Astrocyte (in vitro differentiated cells and primary cell): Measurements from ENCODE around the gene UAP1L1. TPM values are rescaled to one million over a fixed set of nuclear protein-coding genes. Genes with fewer than 3 reads are reported as not detected.

ENCODE experiments used
- DNase-seq: peaks from one replicate; pipeline ENCODE4 v3.0.0-alpha.2; 2010; ENCODE audit warnings: low read depth
- FAIRE-seq: peaks from 2 replicates; lab custom pipeline; 2011; peaks lifted over from hg19 to GRCh38; lab: Jason Lieb, UNC
- H2AFZ ChIP-seq: 2 replicates; pipeline ENCODE4 v1.6.0; 2012; ENCODE audit warnings: low read depth, low read length, inconsistent platforms
- H3K27ac ChIP-seq: 2 replicates; pipeline ENCODE4 v1.5.1; 2011; ENCODE audit warnings: low read depth, low read length, inconsistent platforms
- H3K27me3 ChIP-seq: 2 replicates; pipeline ENCODE4 v1.6.0; 2011; ENCODE audit warnings: low read length, inconsistent platforms; ENCODE audit not compliant: insufficient read depth
- H3K36me3 ChIP-seq: 2 replicates; pipeline ENCODE4 v1.5.1; 2011; ENCODE audit warnings: low read length, inconsistent platforms; ENCODE audit not compliant: insufficient read depth
- H3K4me1 ChIP-seq: 2 replicates; pipeline ENCODE4 v1.5.1; 2011; ENCODE audit warnings: low read length, inconsistent platforms; ENCODE audit not compliant: insufficient read depth
- H3K4me2 ChIP-seq: 2 replicates; pipeline ENCODE4 v1.6.0; 2012; ENCODE audit warnings: low read length, inconsistent platforms
- H3K4me3 ChIP-seq: 2 replicates; pipeline ENCODE4 v1.5.1; 2011; ENCODE audit warnings: low read depth, mild to moderate bottlenecking, low read length, inconsistent platforms; ENCODE audit not compliant: insufficient read depth
- H3K79me2 ChIP-seq: 2 replicates; pipeline ENCODE4 v1.6.0; 2012; ENCODE audit warnings: mild to moderate bottlenecking, low read length, inconsistent platforms; ENCODE audit not compliant: insufficient read depth
- H3K9ac ChIP-seq: 2 replicates; pipeline ENCODE4 v1.6.0; 2012; ENCODE audit warnings: mild to moderate bottlenecking, low read length, inconsistent platforms
- H3K9me3 ChIP-seq: 2 replicates; pipeline ENCODE4 v1.5.1; 2012; ENCODE audit warnings: low read depth, mild to moderate bottlenecking, low read length, inconsistent platforms; ENCODE audit not compliant: insufficient read depth
- H4K20me1 ChIP-seq: 2 replicates; pipeline ENCODE4 v1.6.0; 2012; ENCODE audit warnings: low read length, inconsistent platforms; ENCODE audit not compliant: insufficient read depth
- H3K27ac Mint-ChIP-seq: one replicate; pipeline ENCODE4 v1.8.0; 2021; ENCODE audit warnings: mild to moderate bottlenecking, mixed read lengths; ENCODE audit not compliant: unreplicated experiment
- H3K27me3 Mint-ChIP-seq: one replicate; pipeline ENCODE4 v1.8.0; 2021; ENCODE audit warnings: low read depth, mixed read lengths; ENCODE audit not compliant: unreplicated experiment
- H3K36me3 Mint-ChIP-seq: one replicate; pipeline ENCODE4 v1.8.0; 2021; ENCODE audit warnings: low read depth, mixed read lengths; ENCODE audit not compliant: unreplicated experiment
- H3K4me1 Mint-ChIP-seq: one replicate; pipeline ENCODE4 v1.8.0; 2021; ENCODE audit warnings: low read depth, mixed read lengths; ENCODE audit not compliant: unreplicated experiment
- H3K4me3 Mint-ChIP-seq: one replicate; pipeline ENCODE4 v1.8.0; 2021; ENCODE audit warnings: mild to moderate bottlenecking, moderate library complexity, mixed read lengths; ENCODE audit not compliant: unreplicated experiment
- H3K9me3 Mint-ChIP-seq: one replicate; pipeline ENCODE4 v1.8.0; 2021; ENCODE audit warnings: mild to moderate bottlenecking, mixed read lengths; ENCODE audit not compliant: unreplicated experiment
- CTCF ChIP-seq: IDR thresholded peaks from 2 replicates; pipeline ENCODE4 v1.5.1; 2011; ENCODE audit warnings: low read depth, mild to moderate bottlenecking, inconsistent platforms, low read length, moderate library complexity; ENCODE audit not compliant: insufficient read depth
- EZH2 ChIP-seq: IDR thresholded peaks from 2 replicates; pipeline ENCODE4 v1.6.1; 2012; ENCODE audit warnings: mild to moderate bottlenecking, low read length, inconsistent platforms; ENCODE audit not compliant: insufficient read depth
- total RNA-seq: library from RNA; stranded (reverse); gene quantifications from 2 replicates; pipeline ENCODE4 v1.2.1, GENCODE V29; 2021

Gene UAP1L1
- total RNA-seq, 1 donor from 2014 or later, result 4.0 TPM

- FAIRE-seq (no peak), DNase-seq (no peak)
- Histone ChIP-seq H3K9me3 (no peaks in the 10 kb centered on the region), H3K4me3 (peak overlapping the region; percentile 50), H3K4me2 (peak overlapping the region; percentile 90), H3K27ac (no peak overlapping the region), H3K4me1 (peaks cover 15% of the 10 kb centered on the region), H3K27me3 (no peaks in the 10 kb centered on the region), H3K79me2 (no peaks in the 10 kb centered on the region), H3K9ac (no peak overlapping the region), H2AFZ (no peak overlapping the region), H3K36me3 (no peaks in the 10 kb centered on the region), H4K20me1 (peaks cover 25% of the 10 kb centered on the region)
- H3K27me3 Mint-ChIP-seq, result peaks cover 6% of the 10 kb centered on the region
- no peaks in the 10 kb centered on the region for H3K4me1 Mint-ChIP-seq
- no peaks in the 10 kb centered on the region for H3K36me3 Mint-ChIP-seq
- peak overlapping the region; percentile 73 for H3K4me3 Mint-ChIP-seq
- H3K27ac Mint-ChIP-seq, result no peak overlapping the region
- TF ChIP-seq CTCF (peak; percentile 65), EZH2 (no peak)
- no peaks in the 10 kb centered on the region for H3K9me3 Mint-ChIP-seq
These were observed 48.0 kb upstream of the UAP1L1 start for GRCh38 chr9:137029058-137029936.

GRCh38 chr9:137030006-137030405, 47.3 kb upstream of the UAP1L1 start:
- H3K36me3 ChIP-seq, result no peaks in the 10 kb centered on the region
- Mint-ChIP-seq H3K27ac (no peak overlapping the region), H3K4me1 (no peaks in the 10 kb centered on the region), H3K27me3 (peaks cover 6% of the 10 kb centered on the region), H3K36me3 (no peaks in the 10 kb centered on the region), H3K4me3 (no peak overlapping the region), H3K9me3 (no peaks in the 10 kb centered on the region)
- TF ChIP-seq CTCF (no peak), EZH2 (no peak)
- no peak overlapping the region for H2AFZ ChIP-seq
- H3K27ac ChIP-seq, result no peak overlapping the region
- peaks cover 15% of the 10 kb centered on the region for H3K4me1 ChIP-seq
- peaks cover 25% of the 10 kb centered on the region for H4K20me1 ChIP-seq
- H3K27me3 ChIP-seq, result no peaks in the 10 kb centered on the region
- H3K79me2 ChIP-seq, result no peaks in the 10 kb centered on the region
- no peak overlapping the region for H3K4me3 ChIP-seq
- FAIRE-seq (no peak), DNase-seq (no peak)
- H3K9ac ChIP-seq, result no peak overlapping the region
- H3K4me2 ChIP-seq, result no peak overlapping the region
- no peaks in the 10 kb centered on the region for H3K9me3 ChIP-seq
